HepG2 (cell line): Measurements from ENCODE around the gene COPS7A. TPM values are rescaled to one million over a fixed set of nuclear protein-coding genes. Genes with fewer than 3 reads are reported as not detected.
A peak's percentile ranks its signal among the peaks of the same experiment; 100 is the strongest.

Experiments
- ATF7-NPFF ChIP-seq: sonication (generic); formaldehyde crosslinking; IDR thresholded peaks from 2 replicates; pipeline ENCODE4 v1.8.1; 2023; ENCODE audit warnings: mild to moderate bottlenecking, low read depth, missing genetic modification reagents, moderate library complexity
- CCAR2 ChIP-seq: fragments of 200-400 bp; formaldehyde crosslinking; optimal IDR thresholded peaks from 2 replicates; pipeline ENCODE3; 2018; ENCODE audit warnings: low read depth, mild to moderate bottlenecking, low read length, moderate library complexity
- ESRRA ChIP-seq: sonication (generic); formaldehyde crosslinking; IDR thresholded peaks from 2 replicates; pipeline ENCODE4 v1.5.1; 2020; ENCODE audit warnings: mild to moderate bottlenecking, low read depth, missing genetic modification reagents
- ETV6 ChIP-seq: sonication (generic); formaldehyde crosslinking; conservative IDR thresholded peaks from 2 replicates; pipeline ENCODE4 v1.4.0; 2020; ENCODE audit warnings: missing genetic modification reagents
- HNF1B ChIP-seq: sonication (generic); formaldehyde crosslinking; IDR thresholded peaks from 2 replicates; pipeline ENCODE4 v1.5.1; 2020; ENCODE audit warnings: mild to moderate bottlenecking, moderate library complexity, missing genetic modification reagents
- PTBP1 ChIP-seq: fragments of 200-400 bp; formaldehyde crosslinking; IDR thresholded peaks from 2 replicates; pipeline ENCODE4 v1.6.1; 2018; ENCODE audit warnings: low read length, low read depth; ENCODE audit not compliant: poor library complexity, severe bottlenecking
- REXO4 ChIP-seq: sonication (generic); formaldehyde crosslinking; IDR thresholded peaks from 2 replicates; pipeline ENCODE4 v1.8.0; 2022; ENCODE audit warnings: missing genetic modification reagents, mild to moderate bottlenecking, borderline replicate concordance
- RFXANK ChIP-seq: IDR thresholded peaks from 2 replicates; pipeline ENCODE4 v1.6.1; 2016
- RFXAP ChIP-seq: sonication (generic); formaldehyde crosslinking; IDR thresholded peaks from 2 replicates; pipeline ENCODE4 v1.4.0; 2020; ENCODE audit warnings: missing genetic modification reagents, borderline replicate concordance
- SYNCRIP ChIP-seq: fragments of 200-400 bp; formaldehyde crosslinking; IDR thresholded peaks from 2 replicates; pipeline ENCODE4 v1.6.1; 2018; ENCODE audit warnings: mild to moderate bottlenecking, low read depth, low read length; ENCODE audit not compliant: insufficient read depth
- TBX2 ChIP-seq: sonication (generic); formaldehyde crosslinking; IDR thresholded peaks from 2 replicates; pipeline ENCODE4 v1.5.0; 2020; ENCODE audit warnings: missing genetic modification reagents, mild to moderate bottlenecking, borderline replicate concordance
- TERF1 ChIP-seq: sonication (generic); formaldehyde crosslinking; IDR thresholded peaks from 2 replicates; pipeline ENCODE4 v1.8.0; 2022; ENCODE audit warnings: mild to moderate bottlenecking, missing genetic modification reagents, moderate library complexity
- TGIF2 ChIP-seq: IDR thresholded peaks from 2 replicates; pipeline ENCODE4 v1.6.1; 2016; ENCODE audit warnings: control low read depth, missing compliant biosample characterization
- ZGPAT ChIP-seq: IDR thresholded peaks from 2 replicates; pipeline ENCODE4 v1.6.1; 2016; ENCODE audit warnings: mild to moderate bottlenecking
- ZNF274 ChIP-seq: sonication (generic); formaldehyde crosslinking; IDR thresholded peaks from 2 replicates; pipeline ENCODE4 v1.5.1; 2020; ENCODE audit warnings: mild to moderate bottlenecking, missing genetic modification reagents
- ZNF576 ChIP-seq: sonication (generic); formaldehyde crosslinking; IDR thresholded peaks from 2 replicates; pipeline ENCODE4 v1.4.0; 2020; ENCODE audit warnings: mild to moderate bottlenecking, missing genetic modification reagents
- ZNF598 ChIP-seq: sonication (generic); formaldehyde crosslinking; IDR thresholded peaks from 2 replicates; pipeline ENCODE4 v1.5.1; 2020; ENCODE audit warnings: mild to moderate bottlenecking, missing genetic modification reagents, borderline replicate concordance
- ZSCAN31 ChIP-seq: sonication (generic); formaldehyde crosslinking; IDR thresholded peaks from 2 replicates; pipeline ENCODE4 v1.5.0; 2020; ENCODE audit warnings: low read depth, mild to moderate bottlenecking, missing genetic modification reagents
- polyA plus RNA-seq, 8 experiments: library from polyadenylated mRNA; depleted of rRNA in 3 of 8; stranded (reverse) in 7 of 8; unstranded in 1 of 8; fragments of >200 nt; fragmentation: Illumina TruSeq in 4 of 8; extraction: Trizol in 4 of 8; gene quantifications; 2 replicates each; pipeline versions ENCODE4 v1.2.1 to v1.2.3, GENCODE V29; 2011 to 2016; ENCODE audit warnings: low read depth in 4 of 8, missing spikeins in 1 of 8, mixed read lengths in 1 of 8; ENCODE audit not compliant: insufficient read depth in 1 of 8
- total RNA-seq, 5 experiments: library from RNA; depleted of rRNA; stranded (reverse); fragments of >200 nt; fragmentation: Illumina TruSeq; extraction: Trizol; gene quantifications; 2 replicates each; pipeline ENCODE4 v1.2.3, GENCODE V29; 2016; ENCODE audit warnings: low read depth in 1 of 5
- TF ChIP-seq, protein P1 (sequence below): sonication (generic); formaldehyde crosslinking; IDR thresholded peaks from 2 replicates; pipeline ENCODE4 v1.4.0; 2020; ENCODE audit warnings: missing genetic modification reagents
- TF ChIP-seq, protein P2 (sequence below): sonication (generic); formaldehyde crosslinking; IDR thresholded peaks from 2 replicates; pipeline ENCODE4 v1.4.0; 2020; ENCODE audit warnings: missing genetic modification reagents

COPS7A gene
- total and polyA plus RNA-seq, 2 of the 13 experiments (the other 11 are each of a cell fraction or from before 2014, with no cell fraction given) = 40.0 to 73.6 TPM

DNA sequence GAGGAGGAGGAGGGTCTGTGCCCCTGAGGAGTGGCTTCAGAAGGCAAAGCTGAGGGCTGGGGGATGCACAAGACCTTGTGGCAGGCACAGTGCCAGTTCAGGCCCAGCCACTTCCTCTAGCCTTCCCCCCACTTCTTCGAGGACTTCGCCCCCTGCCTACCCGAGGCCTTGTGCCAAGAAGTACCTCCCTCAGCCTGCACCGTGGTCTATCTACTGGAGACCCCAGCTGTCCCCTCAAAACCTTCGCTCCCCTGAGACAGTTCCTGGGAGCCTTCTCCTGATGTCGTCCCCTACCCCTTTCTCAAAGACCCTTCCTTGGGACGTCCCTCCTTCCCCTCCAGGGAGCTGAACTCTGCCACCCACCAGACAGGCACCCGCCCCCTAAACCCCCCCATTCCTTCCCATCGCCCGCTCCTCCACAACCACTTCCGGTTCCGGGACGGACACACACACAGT lies 35.3 kb upstream of the COPS7A start (continued):
- TF ChIP-seq, protein P1, sequence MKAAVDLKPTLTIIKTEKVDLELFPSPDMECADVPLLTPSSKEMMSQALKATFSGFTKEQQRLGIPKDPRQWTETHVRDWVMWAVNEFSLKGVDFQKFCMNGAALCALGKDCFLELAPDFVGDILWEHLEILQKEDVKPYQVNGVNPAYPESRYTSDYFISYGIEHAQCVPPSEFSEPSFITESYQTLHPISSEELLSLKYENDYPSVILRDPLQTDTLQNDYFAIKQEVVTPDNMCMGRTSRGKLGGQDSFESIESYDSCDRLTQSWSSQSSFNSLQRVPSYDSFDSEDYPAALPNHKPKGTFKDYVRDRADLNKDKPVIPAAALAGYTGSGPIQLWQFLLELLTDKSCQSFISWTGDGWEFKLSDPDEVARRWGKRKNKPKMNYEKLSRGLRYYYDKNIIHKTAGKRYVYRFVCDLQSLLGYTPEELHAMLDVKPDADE (CRISPR knock-in tag) = no peak
- TF ChIP-seq ETV6 (CRISPR knock-in tag) (no peak), SYNCRIP (no peak), ZGPAT (CRISPR knock-in tag) (no peak), TBX2 (CRISPR knock-in tag) (no peak), ZNF576 (CRISPR knock-in tag) (no peak), ATF7-NPFF (CRISPR knock-in tag) (no peak), RFXAP (CRISPR knock-in tag) (no peak), ZSCAN31 (no peak), RFXANK (no peak), ZNF598 (CRISPR knock-in tag) (no peak), HNF1B (CRISPR knock-in tag) (peak; percentile 53; the same call in 1 of the 2 replicates), CCAR2 (no peak), ZNF274 (CRISPR knock-in tag) (no peak), ESRRA (CRISPR knock-in tag) (no peak), TERF1 (CRISPR knock-in tag) (no peak), TGIF2 (CRISPR knock-in tag) (no peak), REXO4 (CRISPR knock-in tag) (no peak), PTBP1 (no peak)
- TF ChIP-seq, protein P2, sequence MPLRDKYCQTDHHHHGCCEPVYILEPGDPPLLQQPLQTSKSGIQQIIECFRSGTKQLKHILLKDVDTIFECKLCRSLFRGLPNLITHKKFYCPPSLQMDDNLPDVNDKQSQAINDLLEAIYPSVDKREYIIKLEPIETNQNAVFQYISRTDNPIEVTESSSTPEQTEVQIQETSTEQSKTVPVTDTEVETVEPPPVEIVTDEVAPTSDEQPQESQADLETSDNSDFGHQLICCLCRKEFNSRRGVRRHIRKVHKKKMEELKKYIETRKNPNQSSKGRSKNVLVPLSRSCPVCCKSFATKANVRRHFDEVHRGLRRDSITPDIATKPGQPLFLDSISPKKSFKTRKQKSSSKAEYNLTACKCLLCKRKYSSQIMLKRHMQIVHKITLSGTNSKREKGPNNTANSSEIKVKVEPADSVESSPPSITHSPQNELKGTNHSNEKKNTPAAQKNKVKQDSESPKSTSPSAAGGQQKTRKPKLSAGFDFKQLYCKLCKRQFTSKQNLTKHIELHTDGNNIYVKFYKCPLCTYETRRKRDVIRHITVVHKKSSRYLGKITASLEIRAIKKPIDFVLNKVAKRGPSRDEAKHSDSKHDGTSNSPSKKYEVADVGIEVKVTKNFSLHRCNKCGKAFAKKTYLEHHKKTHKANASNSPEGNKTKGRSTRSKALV = no peak
